IPS-18c (cell line): ENCODE data around the gene TYSND1.

Experiments
- H3K4me3 ChIP-seq: 2 replicates; pipeline ENCODE4 v1.7.0; 2013; ENCODE audit warnings: low read depth, mild to moderate bottlenecking, low read length, moderate library complexity; ENCODE audit not compliant: insufficient read depth
- H3K9me3 ChIP-seq: one replicate; pipeline ENCODE4 v1.6.1; 2013; ENCODE audit warnings: mild to moderate bottlenecking, low read length, moderate library complexity; ENCODE audit not compliant: control insufficient read depth, insufficient read depth

Gene TYSND1

GRCh38 chr10:70097459-70097858, 49.0 kb downstream of the TYSND1 start:
- no peak overlapping the region for H3K4me3 ChIP-seq
- H3K9me3 ChIP-seq, result no peaks in the 10 kb centered on the region

- H3K9me3 ChIP-seq, result no peaks in the 10 kb centered on the region
These were observed 49.6 kb downstream of the TYSND1 start for GRCh38 chr10:70096705-70097420.

GRCh38 chr10:70096016-70096704, 50.3 kb downstream of the TYSND1 start:
- Histone ChIP-seq H3K4me3 (no peak overlapping the region), H3K9me3 (no peaks in the 10 kb centered on the region)

More at GRCh38 chr10:70096705-70097420, 49.6 kb downstream of the TYSND1 start:
- H3K4me3 ChIP-seq, result no peak overlapping the region

- Histone ChIP-seq H3K9me3 (no peaks in the 10 kb centered on the region), H3K4me3 (no peak overlapping the region)
These were observed 52.2 kb downstream of the TYSND1 start for GRCh38 chr10:70094250-70094649.

- Histone ChIP-seq H3K9me3 (no peaks in the 10 kb centered on the region), H3K4me3 (no peak overlapping the region)
These were observed 53.1 kb downstream of the TYSND1 start for GRCh38 chr10:70093335-70093944.

- no peak overlapping the region for H3K4me3 ChIP-seq
- H3K9me3 ChIP-seq, result no peaks in the 10 kb centered on the region
These were observed 54.1 kb downstream of the TYSND1 start for GRCh38 chr10:70092389-70092718.

- no peaks in the 10 kb centered on the region for H3K9me3 ChIP-seq
- no peak overlapping the region for H3K4me3 ChIP-seq
These were observed 55.5 kb downstream of the TYSND1 start for GRCh38 chr10:70090951-70091350.

GRCh38 chr10:70090013-70090412, 56.5 kb downstream of the TYSND1 start:
- H3K4me3 ChIP-seq, result no peak overlapping the region
- H3K9me3 ChIP-seq, result no peaks in the 10 kb centered on the region

- no peaks in the 10 kb centered on the region for H3K9me3 ChIP-seq
- no peak overlapping the region for H3K4me3 ChIP-seq
These were observed 58.2 kb downstream of the TYSND1 start for GRCh38 chr10:70088308-70088698.
